Measurements from ENCODE around the gene AMIGO3. TPM values are rescaled to one million over a fixed set of nuclear protein-coding genes. Genes with fewer than 3 reads are reported as not detected.
"Not testable (repeated sequence)": the region's sequence is repeated elsewhere in the genome, so short reads cannot be mapped to it uniquely, and the experiment has no call there.

The AMIGO3 gene
- polyA plus RNA-seq, 1 experiment: not detected

GRCh38 chr3:49757197-49757596 is 37.7 kb upstream of the AMIGO3 start:
- peaks cover 2% of the 10 kb centered on the region; the same call in 1 of the 2 replicates for H3K36me3 ChIP-seq (ENCODE audit: control insufficient read depth, insufficient read depth, low read length)
- DNase-seq (ENCODE audit: low read depth): no peak
- no peaks in the 10 kb centered on the region for H3K27me3 ChIP-seq (ENCODE audit: control insufficient read depth, insufficient read depth, low read length)
- CTCF ChIA-PET: interaction anchor here (0.8 to 1.1 kb wide), 2 partner anchors 45 to 47 kb away, joined by 3 read pairs; no protein-coding TSS in a partner anchor
- TF ChIP-seq CTCF (IDR thresholded peaks at IDR 0.05; ENCODE audit: insufficient read depth, low read depth, low read length): no peak
- POLR2A ChIA-PET: no interaction called here
- H3K4me3 ChIP-seq (ENCODE audit: low read depth, low read length): no peak overlapping the region

GRCh38 chr3:49756036-49756435 is 36.6 kb upstream of the AMIGO3 start:
- Histone ChIP-seq H3K36me3 (ENCODE audit: control insufficient read depth, insufficient read depth, low read length) (peaks cover 2% of the 10 kb centered on the region; the same call in 1 of the 2 replicates), H3K27me3 (ENCODE audit: control insufficient read depth, insufficient read depth, low read length) (no peaks in the 10 kb centered on the region), H3K4me3 (ENCODE audit: low read depth, low read length) (no peak overlapping the region)
- TF ChIP-seq CTCF (IDR thresholded peaks at IDR 0.05; ENCODE audit: insufficient read depth, low read depth, low read length): no peak
- CTCF ChIA-PET: no interaction called here
- POLR2A ChIA-PET: no interaction called here
- DNase-seq (ENCODE audit: low read depth): no peak

GRCh38 chr3:49754536-49754935 is 35.1 kb upstream of the AMIGO3 start:
- CTCF ChIA-PET: interaction anchor here (0.6 kb wide), 1 partner anchor 52 kb away, joined by 3 read pairs; no protein-coding TSS in a partner anchor

GRCh38 chr3:49751501-49751900 is 32.0 kb upstream of the AMIGO3 start:
- Histone ChIP-seq H3K36me3 (ENCODE audit: control insufficient read depth, insufficient read depth, low read length) (peaks cover 3% of the 10 kb centered on the region; the same call in 1 of the 2 replicates), H3K27me3 (ENCODE audit: control insufficient read depth, insufficient read depth, low read length) (no peaks in the 10 kb centered on the region), H3K4me3 (ENCODE audit: low read depth, low read length) (no peak overlapping the region)
- no peak for DNase-seq (ENCODE audit: low read depth)
- POLR2A ChIA-PET: no interaction called here
- TF ChIP-seq CTCF (IDR thresholded peaks at IDR 0.05; ENCODE audit: insufficient read depth, low read depth, low read length): no peak
- CTCF ChIA-PET: no interaction called here

More at GRCh38 chr3:49754536-49754935, 35.1 kb upstream of the AMIGO3 start:
- DNase-seq (ENCODE audit: low read depth): no peak
- no peak for TF ChIP-seq CTCF (IDR thresholded peaks at IDR 0.05; ENCODE audit: insufficient read depth, low read depth, low read length)
- Histone ChIP-seq H3K4me3 (ENCODE audit: low read depth, low read length) (no peak overlapping the region), H3K36me3 (ENCODE audit: control insufficient read depth, insufficient read depth, low read length) (peaks cover under 1% of the 10 kb centered on the region; the same call in 1 of the 2 replicates), H3K27me3 (ENCODE audit: control insufficient read depth, insufficient read depth, low read length) (no peaks in the 10 kb centered on the region)
- POLR2A ChIA-PET: no interaction called here

- peaks cover 3% of the 10 kb centered on the region; the same call in 1 of the 2 replicates for H3K36me3 ChIP-seq (ENCODE audit: control insufficient read depth, insufficient read depth, low read length)
- DNase-seq (ENCODE audit: low read depth): no peak
- CTCF ChIA-PET: interaction anchor here (0.6 kb wide), 1 partner anchor 81 kb away, joined by 5 read pairs; no protein-coding TSS in a partner anchor
- no peak for TF ChIP-seq CTCF (IDR thresholded peaks at IDR 0.05; ENCODE audit: insufficient read depth, low read depth, low read length)
- no peak overlapping the region for H3K4me3 ChIP-seq (ENCODE audit: low read depth, low read length)
- POLR2A ChIA-PET: no interaction called here
- no peaks in the 10 kb centered on the region for H3K27me3 ChIP-seq (ENCODE audit: control insufficient read depth, insufficient read depth, low read length)
Measured at GRCh38 chr3:49750056-49750455, 30.6 kb upstream of the AMIGO3 start.

GRCh38 chr3:49748874-49749273 is 29.4 kb upstream of the AMIGO3 start:
- POLR2A ChIA-PET; H3K36me3 ChIP-seq (ENCODE audit: control insufficient read depth, insufficient read depth, low read length); CTCF ChIA-PET: not testable (repeated sequence)

More at GRCh38 chr3:49748874-49749273, 29.4 kb upstream of the AMIGO3 start:
- not testable (repeated sequence) for H3K27me3 ChIP-seq (ENCODE audit: control insufficient read depth, insufficient read depth, low read length); DNase-seq (ENCODE audit: low read depth); H3K4me3 ChIP-seq (ENCODE audit: low read depth, low read length)
